HG03175 (cell line): ENCODE data around the gene ZNF467.

Experiments used
- ATAC-seq: cut with Tn5 transposase; IDR thresholded peaks from one replicate; pipeline ENCODE4 v1.9.1; 2021; ENCODE audit warnings: mild to moderate bottlenecking, moderate library complexity; ENCODE audit not compliant: unreplicated experiment

Gene ZNF467

GRCh38 chr7:149751043-149751775 is 22.2 kb downstream of the ZNF467 start:
- ATAC-seq = no peak

DNA sequence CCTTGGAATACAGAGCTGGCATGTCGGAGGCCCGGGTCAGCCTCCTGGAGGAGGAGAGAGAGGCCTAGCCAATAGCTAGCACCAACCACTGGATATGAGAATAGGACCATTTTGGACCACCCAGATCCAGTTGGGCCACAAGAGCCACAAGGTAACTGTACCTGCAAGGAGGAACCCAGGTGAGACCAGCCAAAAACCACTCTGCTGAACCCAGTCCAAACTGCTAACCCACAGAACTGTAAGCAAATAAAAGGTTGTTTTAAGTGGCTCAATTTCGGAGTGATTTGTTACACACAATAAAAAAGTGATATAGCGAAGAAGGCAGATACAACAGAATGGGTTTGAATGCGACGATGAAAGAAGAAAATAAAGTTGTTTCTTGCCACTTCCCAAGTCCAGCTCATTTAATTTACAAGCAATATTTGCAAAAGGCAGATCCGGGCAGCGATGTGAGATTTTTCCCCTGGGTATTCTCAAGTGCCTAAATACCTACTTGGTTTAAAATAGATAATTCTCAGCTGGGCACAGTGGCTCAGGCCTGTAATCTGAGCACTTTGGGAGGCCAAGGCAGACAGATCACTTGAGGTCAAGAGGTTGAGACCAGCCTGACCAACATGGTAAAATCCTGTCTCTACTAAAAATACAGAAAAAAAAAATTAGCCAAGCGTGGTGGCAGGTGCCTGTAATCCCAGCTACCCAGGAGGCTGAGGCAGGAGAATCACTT is 23.1 kb downstream of the ZNF467 start:
- ATAC-seq = no peak

GRCh38 chr7:149748076-149748874 is 25.1 kb downstream of the ZNF467 start:
- ATAC-seq = no peak

GRCh38 chr7:149743476-149744255 is 29.7 kb downstream of the ZNF467 start:
- ATAC-seq = no peak

GRCh38 chr7:149742075-149742701 is 31.2 kb downstream of the ZNF467 start:
- peak; percentile 72 for ATAC-seq

GRCh38 chr7:149741629-149742028 is 31.8 kb downstream of the ZNF467 start:
- no peak for ATAC-seq

GRCh38 chr7:149736478-149737360 is 36.7 kb downstream of the ZNF467 start:
- ATAC-seq = no peak

GRCh38 chr7:149735779-149736477 is 37.5 kb downstream of the ZNF467 start:
- no peak for ATAC-seq

DNA sequence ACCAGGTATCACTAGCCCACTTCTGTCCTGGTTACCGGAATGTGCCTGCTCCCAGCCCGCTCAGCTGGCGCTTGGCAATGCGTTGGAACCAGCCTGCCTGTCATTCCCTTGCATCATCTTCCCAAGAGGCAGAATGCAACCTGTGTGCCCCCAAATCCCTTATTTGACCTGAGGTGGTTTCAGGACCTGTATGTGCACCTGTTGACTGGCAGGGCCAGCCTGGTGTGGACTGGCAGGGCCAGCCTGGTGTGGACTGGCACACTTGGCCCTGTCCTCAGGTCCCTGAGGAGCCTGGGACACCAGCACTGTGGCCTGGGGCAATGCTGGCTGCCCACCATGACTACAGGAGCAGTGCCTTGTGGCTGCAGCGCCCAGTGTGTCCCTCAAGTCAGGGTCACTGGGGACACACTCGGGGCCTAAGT is 38.2 kb downstream of the ZNF467 start:
- ATAC-seq = no peak

DNA sequence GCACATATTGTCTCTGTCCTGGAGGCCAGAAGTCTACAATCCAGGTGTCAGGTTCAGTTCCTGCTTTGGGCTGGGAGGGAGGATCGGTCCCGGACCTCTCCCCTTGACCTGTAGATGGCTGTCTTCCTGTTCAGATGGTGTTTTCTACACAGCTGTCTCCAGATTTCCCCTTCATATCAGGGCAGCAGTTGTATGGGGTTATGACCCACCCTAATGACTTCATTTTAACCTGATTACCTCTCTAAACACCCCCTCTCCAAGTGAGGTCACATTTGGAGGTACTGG is 38.7 kb downstream of the ZNF467 start:
- no peak for ATAC-seq

- no peak for ATAC-seq
Observed at GRCh38 chr7:149733924-149734790, 39.2 kb downstream of the ZNF467 start.

GRCh38 chr7:149733131-149733923 is 40.1 kb downstream of the ZNF467 start:
- no peak for ATAC-seq

DNA sequence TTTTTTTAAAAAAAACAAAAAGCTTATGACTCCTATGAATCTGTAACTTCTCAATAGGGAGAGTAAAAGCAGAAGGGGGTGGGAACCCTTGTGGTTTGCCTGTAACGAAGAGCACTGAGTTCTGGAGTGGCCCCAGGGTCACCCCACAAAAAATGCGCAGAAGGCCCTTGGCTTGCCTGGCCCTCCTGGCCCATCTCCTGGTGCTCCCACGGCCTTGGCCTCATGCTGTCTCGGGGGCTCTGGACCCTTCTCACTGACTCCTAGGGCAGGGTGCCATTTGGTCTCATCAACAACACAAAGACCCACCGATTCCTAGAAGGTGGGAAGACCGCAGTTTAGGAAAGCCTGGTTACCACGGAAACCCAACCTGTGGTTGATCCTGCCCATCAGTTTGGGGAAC is 40.8 kb downstream of the ZNF467 start:
- no peak for ATAC-seq

- ATAC-seq = no peak
Observed at GRCh38 chr7:149732111-149732561, 41.3 kb downstream of the ZNF467 start.

GRCh38 chr7:149731207-149731955 is 42.0 kb downstream of the ZNF467 start:
- no peak for ATAC-seq

- ATAC-seq = no peak
Observed at GRCh38 chr7:149729983-149730801, 43.2 kb downstream of the ZNF467 start.
